HEK293T (cell line): ENCODE results near the gene CDK5RAP2.

Experiments
- BHLHE40 ChIP-seq: fragments of 450-650 bp; IDR thresholded peaks from 2 replicates; pipeline ENCODE4 v1.6.1; 2016; ENCODE audit warnings: mild to moderate bottlenecking, moderate library complexity, borderline replicate concordance
- CTBP1 ChIP-seq: fragments of 450-650 bp; IDR thresholded peaks from 2 replicates; pipeline ENCODE4 v1.6.1; 2016; ENCODE audit warnings: borderline replicate concordance
- FOXA1 ChIP-seq: fragments of 450-650 bp; IDR thresholded peaks from 2 replicates; pipeline ENCODE4 v1.6.1; 2016; ENCODE audit warnings: mild to moderate bottlenecking
- FOXK2 ChIP-seq: fragments of 450-650 bp; IDR thresholded peaks from 2 replicates; pipeline ENCODE4 v1.6.1; 2016; ENCODE audit warnings: mild to moderate bottlenecking
- FOXM1 ChIP-seq: fragments of 450-650 bp; IDR thresholded peaks from 2 replicates; pipeline ENCODE4 v1.6.1; 2017; ENCODE audit warnings: mild to moderate bottlenecking, borderline replicate concordance
- NFRKB ChIP-seq: fragments of 450-650 bp; IDR thresholded peaks from 2 replicates; pipeline ENCODE4 v1.6.1; 2016; ENCODE audit warnings: mild to moderate bottlenecking, moderate library complexity
- SP1 ChIP-seq: fragments of 450-650 bp; IDR thresholded peaks from 2 replicates; pipeline ENCODE4 v1.6.1; 2017
- SUZ12 ChIP-seq: fragments of 450-650 bp; IDR thresholded peaks from 2 replicates; pipeline ENCODE4 v1.6.1; 2016; ENCODE audit warnings: mild to moderate bottlenecking
- ZNF384 ChIP-seq: fragments of 450-650 bp; IDR thresholded peaks from 2 replicates; pipeline ENCODE4 v1.6.1; 2016
- TF ChIP-seq, protein P1 (sequence below): fragments of 450-650 bp; IDR thresholded peaks from 2 replicates; pipeline ENCODE4 v1.6.1; 2016

- TF ChIP-seq BHLHE40: no peak
- TF ChIP-seq, protein P1, sequence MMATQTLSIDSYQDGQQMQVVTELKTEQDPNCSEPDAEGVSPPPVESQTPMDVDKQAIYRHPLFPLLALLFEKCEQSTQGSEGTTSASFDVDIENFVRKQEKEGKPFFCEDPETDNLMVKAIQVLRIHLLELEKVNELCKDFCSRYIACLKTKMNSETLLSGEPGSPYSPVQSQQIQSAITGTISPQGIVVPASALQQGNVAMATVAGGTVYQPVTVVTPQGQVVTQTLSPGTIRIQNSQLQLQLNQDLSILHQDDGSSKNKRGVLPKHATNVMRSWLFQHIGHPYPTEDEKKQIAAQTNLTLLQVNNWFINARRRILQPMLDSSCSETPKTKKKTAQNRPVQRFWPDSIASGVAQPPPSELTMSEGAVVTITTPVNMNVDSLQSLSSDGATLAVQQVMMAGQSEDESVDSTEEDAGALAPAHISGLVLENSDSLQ: no peak
- no peak for TF ChIP-seq FOXA1
- no peak for TF ChIP-seq SP1
- TF ChIP-seq FOXM1: no peak
- no peak for TF ChIP-seq FOXK2
- no peak for TF ChIP-seq ZNF384
- no peak for TF ChIP-seq CTBP1
- TF ChIP-seq NFRKB: no peak
- no peak for TF ChIP-seq SUZ12
These were observed 45.7 kb downstream of the CDK5RAP2 start for GRCh38 chr9:120534266-120534665.
